ENCODE results near the gene NMRK1.

The NMRK1 gene

DNA sequence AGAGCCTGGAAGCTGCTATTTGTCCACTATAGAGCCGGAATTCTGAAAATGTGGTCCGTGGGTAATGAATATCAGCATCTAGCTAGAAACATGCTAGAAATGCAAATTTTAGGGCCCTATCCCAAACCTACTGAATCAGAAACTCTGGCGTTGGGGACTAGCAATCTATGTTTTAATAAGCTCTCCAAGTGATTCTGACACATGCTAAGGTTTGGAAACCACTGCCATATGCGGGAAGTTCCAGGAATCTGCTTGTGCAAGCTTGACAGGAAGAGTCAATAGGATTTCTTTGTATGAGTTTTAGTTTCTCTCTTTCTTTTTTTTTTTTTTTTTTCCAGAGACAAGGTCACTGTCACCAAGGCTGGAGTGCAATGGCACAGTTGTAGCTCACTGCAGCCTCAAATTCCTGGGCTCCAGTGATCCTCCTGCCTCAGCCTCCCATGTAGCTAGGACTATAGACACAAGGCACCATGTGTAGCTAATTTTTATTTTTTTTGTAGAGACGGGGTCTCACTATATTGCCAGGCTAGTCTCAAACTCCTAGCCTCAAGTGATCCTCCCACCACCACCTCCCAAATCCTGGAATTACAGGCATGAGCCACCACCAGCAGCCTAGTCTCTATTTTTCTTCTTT is 33.5 kb downstream of the NMRK1 start:
- no peak for DNase-seq

DNA sequence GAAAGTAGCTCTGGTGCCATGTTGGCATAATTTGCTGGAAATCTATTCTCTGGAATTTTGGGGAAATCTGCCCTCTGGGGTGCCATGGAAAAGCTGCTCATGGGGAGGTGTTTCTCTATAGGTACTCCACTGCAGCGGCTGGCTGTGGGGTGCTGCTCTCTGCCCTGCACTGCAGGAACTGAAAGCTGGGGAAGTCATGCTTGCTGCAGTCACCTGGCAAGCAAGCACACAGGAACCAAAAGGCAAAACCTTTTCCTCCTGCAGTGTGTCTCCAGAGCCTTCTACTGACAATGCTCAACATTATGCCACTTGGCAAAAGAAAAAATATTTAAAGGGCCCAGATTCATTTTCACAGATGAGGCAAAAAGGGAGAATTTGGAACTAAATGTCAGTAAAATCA is 34.1 kb downstream of the NMRK1 start:
- no peak for DNase-seq

DNA sequence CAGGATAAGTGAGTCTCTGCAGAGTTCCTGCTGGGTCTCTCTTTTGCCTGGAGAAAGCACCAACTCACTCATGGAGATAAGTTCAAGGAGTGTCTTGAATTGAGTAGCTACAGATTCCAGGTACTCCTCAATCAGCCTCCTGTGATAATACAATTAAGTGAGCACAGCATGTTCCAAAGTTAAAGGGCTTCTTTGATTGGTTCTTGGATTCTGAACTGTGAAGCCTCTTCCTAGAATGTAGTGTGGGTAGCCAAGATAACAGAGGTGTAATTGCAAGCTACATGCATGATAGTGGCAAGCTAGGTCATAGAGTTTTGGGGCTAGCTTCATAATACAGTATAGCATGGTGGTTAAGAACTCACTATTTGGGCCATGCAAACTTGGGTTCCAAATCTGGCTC is 36.7 kb downstream of the NMRK1 start:
- no peak for DNase-seq

DNA sequence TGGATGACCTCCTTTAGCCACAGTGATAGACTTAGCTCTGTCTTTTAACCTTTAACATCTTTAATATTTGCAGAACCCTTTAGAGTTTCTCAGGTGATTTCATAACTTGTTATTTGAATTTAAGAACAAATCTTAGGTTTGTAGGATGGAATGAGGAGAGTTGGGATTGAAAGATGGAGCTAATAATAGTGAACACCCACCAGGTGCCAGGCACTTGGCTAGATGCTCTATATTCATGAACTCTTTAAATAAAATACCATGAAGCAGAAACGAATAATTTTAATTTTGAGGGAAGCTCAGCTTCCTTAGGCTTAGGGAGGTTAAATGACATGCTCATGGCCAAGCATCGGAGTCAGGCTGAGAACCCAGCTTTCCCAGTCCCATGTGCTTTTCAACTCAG is 40.4 kb downstream of the NMRK1 start:
- DNase-seq = no peak

DNA sequence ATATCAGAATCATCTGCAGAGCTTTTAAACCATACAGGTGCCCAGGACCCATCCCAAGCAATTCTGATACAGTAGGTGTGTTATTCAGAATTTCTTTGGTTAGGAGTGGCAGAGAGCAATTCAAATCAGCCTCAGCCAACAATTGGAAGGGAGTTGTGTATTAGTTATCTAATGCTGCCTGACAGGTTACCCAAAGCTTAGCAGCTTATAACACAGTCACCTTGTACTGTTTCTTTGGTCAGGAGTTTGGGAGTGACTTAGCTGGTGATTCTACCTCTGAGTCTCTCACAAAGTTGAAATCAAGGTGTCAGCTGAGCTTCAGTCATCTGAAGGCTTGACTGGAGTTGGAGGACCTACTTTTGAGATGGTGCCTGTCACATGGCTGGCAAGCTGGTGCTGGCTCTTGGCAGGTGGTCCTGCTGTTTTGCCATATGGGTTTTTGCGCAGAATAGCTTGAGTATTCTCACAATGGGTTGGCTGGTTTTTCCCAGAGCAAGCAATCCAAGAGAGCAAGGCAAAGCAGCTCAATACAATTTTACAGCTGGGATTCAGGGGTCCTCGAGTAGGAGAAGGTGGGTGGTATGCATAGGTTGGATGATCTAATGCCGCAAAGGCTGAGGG is 41.1 kb downstream of the NMRK1 start:
- DNase-seq = no peak

DNA sequence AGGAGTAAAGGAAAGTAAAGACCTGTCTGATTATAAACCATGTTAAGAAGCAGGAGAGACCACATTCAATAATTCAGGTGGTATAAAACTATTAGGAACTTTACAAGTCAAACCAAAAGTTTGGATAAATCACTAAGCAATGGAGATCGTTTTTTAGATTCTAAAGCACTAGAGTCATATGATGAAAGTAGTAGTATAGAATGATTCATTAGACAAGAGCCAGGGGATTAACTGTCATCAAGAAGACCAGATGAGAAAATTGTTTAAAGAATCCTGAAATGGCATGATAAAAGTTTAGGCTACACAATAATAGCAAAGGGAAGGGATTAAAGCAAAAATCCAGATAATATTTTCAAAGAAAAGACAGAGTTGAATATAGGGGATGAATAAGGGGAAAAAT is 46.9 kb downstream of the NMRK1 start:
- no peak for DNase-seq

DNA sequence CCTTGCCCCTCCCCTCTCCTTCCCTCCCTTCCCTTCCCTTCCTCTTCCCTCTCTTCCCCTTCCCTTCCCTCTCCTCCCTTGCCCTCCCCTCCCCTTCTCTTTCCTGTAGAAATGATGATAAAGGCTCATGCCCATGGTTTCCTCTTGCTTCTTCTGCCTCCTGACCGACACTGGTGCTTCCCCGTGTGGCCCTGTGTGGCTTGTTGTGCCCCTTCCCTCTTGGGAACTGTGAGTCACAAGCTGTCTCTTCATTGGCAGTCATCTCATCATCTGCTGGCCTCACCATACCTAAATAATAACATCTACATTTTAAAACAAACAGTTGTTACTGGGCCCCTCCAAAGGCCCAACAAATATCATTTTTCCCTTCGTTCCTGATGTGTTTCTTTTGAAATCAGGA is 48.2 kb downstream of the NMRK1 start:
- DNase-seq = no peak

DNA sequence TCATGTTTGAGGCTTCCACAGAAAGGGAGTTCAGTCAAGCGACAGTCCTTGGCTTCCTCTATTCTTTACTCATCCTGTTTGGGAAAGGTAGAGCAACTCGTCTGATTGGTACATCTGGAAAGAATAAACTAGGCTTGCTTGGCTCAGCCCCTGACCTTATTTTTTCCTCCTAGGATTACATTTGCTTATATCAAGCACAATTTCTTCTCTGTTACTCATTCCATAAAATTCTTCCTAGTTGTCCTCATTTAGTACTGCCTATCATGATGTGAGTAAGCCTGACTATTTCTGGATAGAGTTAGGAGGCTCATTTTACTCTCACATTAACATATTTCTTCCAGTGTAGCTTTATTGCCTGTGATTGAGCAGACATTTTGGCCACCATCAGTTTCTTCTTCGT is 48.9 kb downstream of the NMRK1 start:
- no peak for DNase-seq

DNA sequence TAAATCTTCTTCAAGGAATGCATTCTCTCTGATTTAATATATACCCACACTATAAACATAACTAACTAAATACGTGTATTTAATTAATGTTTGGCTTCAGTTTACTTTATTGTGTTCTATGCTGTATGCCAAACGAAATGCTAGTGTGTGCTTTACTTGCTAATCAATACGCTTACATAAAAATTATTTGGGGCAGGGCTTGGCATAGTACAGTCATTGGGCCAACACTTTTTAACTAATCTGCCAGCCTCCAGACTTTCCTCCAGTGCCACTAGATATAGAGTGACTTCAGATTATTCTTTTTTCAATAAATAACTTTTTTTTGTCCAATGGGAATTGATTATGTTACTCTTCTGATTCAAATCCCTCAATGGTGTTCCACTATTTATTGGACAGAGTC is 51.2 kb downstream of the NMRK1 start:
- DNase-seq = no peak

DNA sequence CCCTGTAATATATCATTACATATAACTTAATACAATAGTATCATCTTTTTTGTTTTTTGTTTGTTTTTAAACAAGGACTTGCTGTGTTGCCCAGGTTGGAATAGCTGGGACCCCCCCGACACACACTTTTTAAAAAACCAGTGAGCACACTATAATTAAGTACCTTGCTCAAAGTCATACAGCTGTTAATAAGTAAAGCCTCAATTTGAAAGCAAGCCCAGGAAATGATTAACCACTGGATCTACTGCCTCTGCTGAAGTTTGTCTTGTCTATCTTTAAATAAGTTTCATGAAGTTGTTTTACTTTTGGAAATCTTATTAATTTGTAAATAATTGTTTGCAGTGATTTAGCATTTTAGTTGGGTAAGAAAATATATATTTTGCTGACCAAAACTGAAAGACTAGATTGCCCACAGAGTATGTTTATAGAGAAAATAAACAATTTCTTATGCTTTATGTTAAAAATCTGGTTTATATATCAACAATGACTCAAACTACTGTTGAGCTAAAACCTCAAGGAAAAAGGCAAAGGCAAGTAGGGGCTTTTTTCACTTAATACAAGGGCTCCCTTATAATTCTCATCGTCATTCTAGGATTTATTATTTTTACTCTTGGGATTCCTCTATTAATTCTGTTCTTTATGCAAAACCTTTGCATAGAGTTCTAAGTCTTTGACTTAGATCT is 54.0 kb downstream of the NMRK1 start:
- DNase-seq = no peak

DNA sequence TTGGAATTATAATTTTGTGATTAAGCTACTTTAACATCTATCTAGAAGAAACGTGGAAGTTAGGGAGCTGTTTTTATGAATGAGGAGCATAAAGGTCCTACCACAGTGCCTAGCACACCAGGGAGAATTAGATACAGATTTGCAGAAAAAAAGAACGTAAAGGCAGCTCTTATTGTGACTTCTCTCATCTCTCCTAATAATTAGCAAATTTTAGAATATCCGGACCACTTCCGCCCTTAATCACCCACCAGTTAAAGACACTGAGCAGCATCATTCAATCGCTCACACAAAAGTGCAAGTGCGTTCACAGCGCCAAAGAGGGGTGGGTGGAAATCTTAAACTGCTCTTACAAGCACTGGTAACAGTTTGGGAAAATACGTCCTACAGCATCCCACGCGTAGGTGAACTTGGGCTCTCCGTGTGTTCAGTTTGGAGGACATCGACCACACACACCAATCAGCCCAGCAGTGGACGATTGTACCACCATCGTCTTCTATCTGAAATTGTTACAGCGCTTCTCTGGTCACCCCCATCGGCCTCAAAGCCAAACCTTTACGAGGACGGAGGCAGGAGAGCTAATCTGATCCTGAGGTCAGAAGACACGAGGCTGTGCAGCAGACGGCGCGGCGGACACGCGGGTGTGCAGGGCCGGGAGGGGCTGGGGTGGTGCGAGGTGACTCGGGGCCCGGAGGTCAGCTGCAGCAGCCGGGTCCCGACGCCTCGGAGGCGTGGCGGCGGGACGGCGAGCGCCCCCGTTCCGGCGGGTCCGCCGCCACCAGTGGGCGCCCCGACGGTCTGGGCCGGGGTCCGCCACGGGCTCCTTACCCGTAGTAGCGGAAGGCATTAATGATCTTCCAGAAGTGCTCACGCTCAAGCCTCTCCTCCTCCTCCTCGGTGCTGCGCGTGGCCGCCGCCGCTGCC is 60.5 kb downstream of the NMRK1 start:
- DNase-seq = no peak

DNA sequence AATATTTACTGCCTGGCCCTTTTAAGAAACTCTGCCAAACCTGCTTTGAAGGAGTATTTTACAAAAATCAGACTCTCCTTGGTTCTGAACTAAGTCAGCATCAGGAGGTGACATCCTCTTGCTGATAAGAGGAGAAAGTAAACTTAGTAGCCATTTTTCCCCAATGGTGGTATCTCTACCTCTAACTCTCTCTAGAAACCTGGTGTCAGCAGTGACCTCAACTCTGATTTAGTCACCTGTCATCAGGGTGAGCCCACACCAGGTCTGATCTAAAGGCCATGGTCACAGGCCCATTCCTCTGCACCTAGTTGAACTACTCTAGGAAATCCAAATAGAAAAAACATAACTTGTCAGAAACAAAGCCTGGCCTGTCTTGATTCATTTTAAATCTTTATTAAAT is 64.1 kb downstream of the NMRK1 start:
- no peak for DNase-seq

DNA sequence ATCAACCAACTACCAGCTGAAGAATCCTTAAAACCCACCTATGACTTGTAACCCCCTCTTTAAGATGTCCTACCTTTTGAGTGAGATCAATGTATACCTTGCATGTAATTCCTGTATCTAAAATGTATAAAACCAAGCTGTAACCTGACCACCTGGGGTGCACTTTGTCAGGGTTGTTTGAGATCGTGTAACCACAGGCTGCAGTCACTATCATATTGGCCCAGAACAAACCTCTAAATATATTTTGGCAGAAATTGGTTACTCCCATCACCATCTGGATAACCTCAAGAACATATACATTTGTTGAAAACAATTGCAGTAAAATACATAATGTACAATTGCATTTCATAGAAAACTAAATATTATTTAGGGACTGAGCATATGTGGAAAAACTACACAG is 68.3 kb downstream of the NMRK1 start:
- DNase-seq = no peak

DNA sequence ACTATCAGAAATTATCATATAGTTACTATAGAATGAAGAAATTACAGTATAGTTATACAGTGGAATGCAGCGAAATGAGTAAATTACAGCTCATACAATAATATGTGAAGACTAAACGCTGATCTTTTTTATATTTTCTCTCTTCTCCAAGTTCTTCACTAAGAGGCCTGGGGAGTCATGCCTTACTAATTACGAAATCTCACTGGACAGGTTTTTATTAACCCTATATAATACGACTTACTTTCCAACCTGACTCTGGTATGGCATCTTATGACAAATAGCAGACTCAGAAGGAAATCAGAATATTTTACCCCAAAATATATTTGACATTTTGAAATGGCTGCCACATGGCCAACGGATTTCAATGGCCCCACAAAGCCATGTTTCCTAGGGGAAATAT is 68.9 kb downstream of the NMRK1 start:
- DNase-seq = no peak

DNA sequence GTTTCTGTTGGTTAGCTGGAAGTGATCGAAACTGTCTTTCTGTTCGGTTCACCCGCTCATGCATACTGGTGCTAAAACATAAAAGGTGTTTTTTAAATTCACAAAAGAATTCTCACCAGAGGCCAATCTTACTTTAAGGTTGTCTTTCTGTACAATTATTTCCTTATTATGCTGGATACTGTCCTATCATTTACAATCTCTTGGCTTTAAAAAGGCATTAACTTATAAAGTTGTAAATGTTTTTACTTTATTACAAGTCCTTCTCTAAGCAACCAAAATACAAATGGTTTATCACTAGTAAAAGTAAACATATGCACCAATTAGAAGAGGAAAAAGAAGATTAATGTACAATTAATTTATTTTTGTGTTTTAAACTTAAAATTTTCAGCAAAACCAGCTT is 70.6 kb downstream of the NMRK1 start:
- no peak for DNase-seq

DNA sequence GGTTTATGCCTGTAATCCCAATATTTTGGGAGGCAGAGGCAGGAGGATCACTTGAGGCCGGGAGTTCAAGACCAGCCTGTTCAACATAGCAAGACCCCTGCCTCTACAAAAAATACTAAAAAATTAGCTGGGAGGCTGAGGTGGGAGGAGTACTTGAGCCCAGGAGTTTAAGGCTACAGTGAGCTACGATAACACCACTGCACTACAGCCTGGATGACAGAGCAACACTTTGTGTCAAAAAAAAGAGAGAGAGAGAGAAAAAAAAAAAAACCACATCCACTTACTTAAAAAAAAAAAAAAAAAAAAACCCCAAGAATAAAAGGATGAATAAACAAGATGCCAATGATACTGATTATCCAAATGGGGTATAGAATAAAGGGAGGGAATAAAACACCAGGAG is 74.2 kb downstream of the NMRK1 start:
- DNase-seq = no peak

All from DMS79 (cell line).